HG03064 (cell line): Measurements from ENCODE around the gene APH1B.
"Not testable (repeated sequence)": the region's sequence is repeated elsewhere in the genome, so short reads cannot be mapped to it uniquely, and the experiment has no call there.

Experiments
- ATAC-seq: cut with Tn5 transposase; IDR thresholded peaks from one replicate; pipeline ENCODE4 v1.9.1; 2021; ENCODE audit warnings: low read depth; ENCODE audit not compliant: unreplicated experiment

APH1B gene

DNA sequence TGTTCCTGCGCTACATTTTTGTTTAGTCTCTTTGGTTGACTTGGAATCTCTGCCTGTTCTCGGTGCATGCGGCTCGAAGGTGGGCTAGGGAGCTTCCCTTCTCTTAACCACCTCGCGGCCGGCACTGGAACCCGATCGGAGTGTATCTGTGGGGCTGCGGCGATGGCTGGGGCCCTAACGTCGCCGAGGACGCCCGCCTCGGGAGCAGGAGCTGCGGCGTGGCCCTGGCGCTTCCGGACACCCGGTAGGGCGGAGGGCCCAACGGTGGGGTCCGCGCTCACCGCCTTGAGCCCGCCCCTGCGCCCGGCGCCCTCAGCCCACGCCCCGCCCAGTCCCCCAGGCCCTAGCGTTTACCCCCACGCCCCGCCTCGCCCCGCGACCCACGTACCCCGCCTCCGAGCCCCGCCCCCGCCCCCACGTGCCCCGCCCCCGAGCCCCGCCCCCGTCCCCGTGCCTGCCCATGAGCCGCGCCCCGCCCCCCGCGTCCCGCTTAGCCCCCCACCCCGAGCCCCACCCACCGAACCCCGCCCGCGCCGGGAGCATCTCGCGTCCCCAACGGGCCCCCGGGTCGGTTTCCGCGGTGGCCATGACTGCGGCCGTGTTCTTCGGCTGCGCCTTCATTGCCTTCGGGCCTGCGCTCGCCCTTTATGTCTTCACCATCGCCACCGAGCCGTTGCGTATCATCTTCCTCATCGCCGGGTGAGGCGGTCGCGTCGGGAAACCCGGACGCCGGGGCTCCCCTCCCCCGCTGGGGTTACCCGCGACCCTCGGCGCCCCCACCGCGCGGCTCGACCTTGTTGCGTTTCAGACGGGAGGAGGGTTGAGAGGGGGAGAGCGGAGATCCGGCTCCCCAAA lies at the start of gene APH1B:
TSS of gene APH1B (plus strand) at position 568 of the 855 bp plus-strand sequence. CDS start at position 587, 19 bp downstream.
- ATAC-seq: no peak

DNA sequence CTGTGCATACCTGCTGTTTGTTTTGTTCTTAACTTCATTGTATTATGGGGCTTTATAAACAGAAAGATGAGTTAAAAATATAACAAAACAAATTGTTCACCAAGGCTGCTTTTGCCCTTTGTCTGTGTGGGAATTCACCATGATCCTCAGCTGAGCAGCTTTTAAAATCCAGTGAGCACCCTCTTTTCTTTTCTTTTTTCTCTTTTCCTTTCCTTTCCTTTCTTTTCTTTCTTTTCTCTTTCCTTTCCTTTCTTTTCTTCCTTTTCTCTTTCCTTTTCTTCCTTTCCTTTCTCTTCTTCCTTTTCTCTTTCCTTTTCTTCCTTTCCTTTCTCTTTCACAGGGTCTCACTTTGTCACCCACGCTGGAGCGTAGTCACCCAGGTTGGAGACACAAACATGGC lies 49.7 kb upstream of the APH1B start:
- no peak for ATAC-seq

DNA sequence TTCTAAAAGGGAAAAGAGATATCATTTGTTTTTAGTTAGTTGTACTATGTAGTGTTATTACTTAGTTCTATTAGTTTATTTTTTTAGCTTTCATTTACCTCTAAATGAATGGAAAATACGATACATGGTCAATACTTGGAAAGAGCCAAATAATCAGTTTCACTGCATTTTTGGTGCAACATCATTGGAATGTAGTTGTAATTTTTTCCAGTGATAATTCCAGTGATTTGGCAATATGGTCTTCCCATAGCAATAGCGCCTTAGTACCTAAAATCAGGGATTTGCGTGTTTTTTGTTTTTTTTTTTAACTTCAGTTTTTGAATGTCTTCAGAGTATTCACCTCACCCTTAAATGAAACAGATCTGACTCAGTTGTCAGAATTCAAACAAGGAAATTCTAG lies 46.2 kb upstream of the APH1B start:
- ATAC-seq: no peak

GRCh38 chr15:63231706-63232105 lies 45.7 kb upstream of the APH1B start:
- ATAC-seq: no peak

- no peak for ATAC-seq
These were observed 45.0 kb upstream of the APH1B start for GRCh38 chr15:63232405-63232804.

DNA sequence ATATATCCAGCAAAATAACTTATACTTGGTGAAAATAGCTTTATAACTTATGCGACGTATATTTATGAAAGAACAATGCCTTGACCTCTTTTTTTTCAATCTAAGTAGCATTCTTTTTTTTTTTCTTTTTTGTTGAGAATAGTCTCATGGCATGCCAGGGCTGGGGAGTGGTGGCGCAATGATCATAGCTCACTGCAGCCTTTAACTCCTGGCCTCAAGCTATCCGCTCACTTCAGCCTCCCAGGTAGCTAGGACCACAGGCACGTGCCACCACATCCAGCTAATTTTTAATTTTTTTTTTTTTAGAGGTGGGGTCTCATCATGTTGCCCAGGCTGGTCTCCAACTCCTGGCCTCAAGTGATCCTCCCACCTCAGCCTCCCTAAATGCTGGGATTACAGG lies 44.5 kb upstream of the APH1B start:
- no peak for ATAC-seq

- ATAC-seq: no peak
These were observed 43.6 kb upstream of the APH1B start for GRCh38 chr15:63233667-63234423.

DNA sequence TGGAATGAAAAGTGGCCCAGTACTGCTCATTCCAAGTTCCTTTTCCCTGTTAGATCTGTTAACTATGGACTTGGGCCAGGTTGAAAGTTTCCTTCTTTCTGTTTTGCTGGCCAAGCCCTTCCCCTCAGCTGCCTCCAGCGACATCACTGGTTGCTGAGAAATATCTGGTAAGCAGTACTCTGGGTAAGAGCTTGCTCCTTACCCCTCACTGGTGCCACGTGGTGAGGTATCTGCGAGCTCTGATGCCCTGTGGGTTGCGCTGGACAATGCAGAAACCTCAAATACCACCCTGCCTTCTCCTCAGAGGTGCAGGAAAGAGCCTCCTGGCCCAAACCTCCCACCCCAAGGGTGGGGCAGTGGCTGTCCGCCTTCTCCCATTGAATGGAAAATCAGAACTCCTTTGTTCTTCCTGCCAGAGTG lies 42.9 kb upstream of the APH1B start:
- no peak for ATAC-seq

DNA sequence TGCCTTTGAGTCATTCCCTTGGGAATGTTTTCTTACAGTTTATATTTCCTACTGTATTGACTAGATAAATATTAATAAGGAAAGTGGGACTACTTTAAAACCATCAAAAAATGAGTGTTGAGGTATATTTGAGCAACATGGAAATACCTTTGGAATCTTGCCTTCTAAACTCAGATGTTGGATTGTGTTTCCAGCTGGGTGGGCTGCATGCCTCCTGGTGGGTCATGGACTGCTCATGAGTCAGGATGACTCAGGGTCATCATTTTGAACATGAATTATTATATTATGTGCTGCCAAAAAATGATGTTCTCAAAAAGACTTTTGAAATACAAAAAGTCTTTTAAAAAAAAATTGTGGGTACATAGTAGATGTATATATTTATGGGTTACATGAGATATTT lies 41.1 kb upstream of the APH1B start:
- ATAC-seq: no peak

- not testable (repeated sequence) for ATAC-seq
These were observed 40.3 kb upstream of the APH1B start for GRCh38 chr15:63237086-63237485.

GRCh38 chr15:63238171-63238570 lies 39.2 kb upstream of the APH1B start:
- ATAC-seq: no peak

- ATAC-seq: no peak
These were observed 38.6 kb upstream of the APH1B start for GRCh38 chr15:63238796-63239195.

DNA sequence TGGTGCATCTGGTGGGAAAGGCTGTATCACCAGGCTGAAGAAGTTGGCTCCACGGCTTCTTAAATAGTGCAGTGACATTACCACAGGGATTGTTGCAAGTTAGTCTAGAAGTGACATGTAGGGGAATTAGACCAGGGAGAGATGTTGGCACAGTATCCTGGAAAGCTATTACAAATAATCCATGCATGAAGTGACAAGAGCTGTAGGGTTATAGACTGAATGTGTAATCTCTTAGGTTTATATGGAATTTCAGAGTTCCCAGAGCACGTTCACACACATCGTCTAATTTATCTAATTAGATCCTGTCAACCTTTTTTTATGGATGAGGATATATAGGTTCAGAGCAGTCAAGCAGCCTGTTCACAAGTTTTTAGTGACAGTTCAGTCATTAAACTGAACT lies 37.3 kb upstream of the APH1B start:
- no peak for ATAC-seq

GRCh38 chr15:63241316-63241715 lies 36.1 kb upstream of the APH1B start:
- ATAC-seq: no peak

DNA sequence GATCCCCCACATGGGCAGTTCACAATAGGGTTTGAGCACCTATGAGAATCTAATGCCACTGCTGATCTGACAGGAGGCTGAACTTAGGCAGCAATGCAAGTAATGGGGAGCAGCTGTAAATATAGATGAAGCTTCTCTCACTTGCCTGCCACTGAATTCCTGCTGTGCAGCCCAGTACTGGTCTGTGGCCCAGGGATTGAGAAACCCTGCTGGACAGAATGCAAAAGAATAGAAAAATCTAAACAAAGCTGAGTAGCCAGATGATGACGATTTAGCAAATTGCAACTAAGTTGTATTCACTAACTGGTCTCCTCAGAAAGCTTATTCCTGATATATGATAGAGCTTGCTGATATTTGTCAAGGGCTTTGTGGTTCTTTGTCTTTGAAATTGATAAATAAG lies 34.3 kb upstream of the APH1B start:
- ATAC-seq: no peak

GRCh38 chr15:63243776-63244175 lies 33.6 kb upstream of the APH1B start:
- no peak for ATAC-seq

- no peak for ATAC-seq
These were observed 33.0 kb upstream of the APH1B start for GRCh38 chr15:63244399-63244798.

DNA sequence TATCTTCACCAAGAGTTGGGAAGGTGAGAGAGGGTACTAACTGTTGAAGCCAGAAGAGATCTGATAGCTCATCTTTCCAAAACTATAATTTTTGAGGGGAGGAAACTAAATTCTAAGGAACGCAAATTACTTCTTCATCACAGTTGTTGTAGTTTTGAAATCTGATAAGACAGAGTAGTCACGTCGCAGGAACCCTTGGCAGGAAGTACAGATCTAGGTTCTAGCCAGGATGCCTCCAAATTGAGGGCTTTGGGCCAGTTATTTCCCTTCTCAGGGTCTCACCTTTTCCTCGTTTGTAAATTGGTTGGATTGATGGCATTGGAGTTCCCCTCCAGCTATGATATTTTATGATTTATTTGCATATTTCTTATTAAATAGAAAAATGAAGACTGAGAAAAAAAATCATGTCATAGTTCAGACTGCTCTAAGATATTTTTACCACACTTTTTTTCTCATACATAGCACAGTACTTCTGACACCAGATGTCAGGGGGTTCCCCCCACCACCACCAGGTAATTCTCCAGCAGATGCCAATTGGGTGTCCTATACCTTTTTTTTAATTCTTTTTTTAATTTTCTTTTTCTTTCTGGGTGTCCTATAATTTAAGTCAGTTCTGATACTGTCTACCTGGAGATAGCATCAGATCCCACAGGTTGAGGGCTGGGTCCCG lies 32.3 kb upstream of the APH1B start:
- ATAC-seq: no peak

DNA sequence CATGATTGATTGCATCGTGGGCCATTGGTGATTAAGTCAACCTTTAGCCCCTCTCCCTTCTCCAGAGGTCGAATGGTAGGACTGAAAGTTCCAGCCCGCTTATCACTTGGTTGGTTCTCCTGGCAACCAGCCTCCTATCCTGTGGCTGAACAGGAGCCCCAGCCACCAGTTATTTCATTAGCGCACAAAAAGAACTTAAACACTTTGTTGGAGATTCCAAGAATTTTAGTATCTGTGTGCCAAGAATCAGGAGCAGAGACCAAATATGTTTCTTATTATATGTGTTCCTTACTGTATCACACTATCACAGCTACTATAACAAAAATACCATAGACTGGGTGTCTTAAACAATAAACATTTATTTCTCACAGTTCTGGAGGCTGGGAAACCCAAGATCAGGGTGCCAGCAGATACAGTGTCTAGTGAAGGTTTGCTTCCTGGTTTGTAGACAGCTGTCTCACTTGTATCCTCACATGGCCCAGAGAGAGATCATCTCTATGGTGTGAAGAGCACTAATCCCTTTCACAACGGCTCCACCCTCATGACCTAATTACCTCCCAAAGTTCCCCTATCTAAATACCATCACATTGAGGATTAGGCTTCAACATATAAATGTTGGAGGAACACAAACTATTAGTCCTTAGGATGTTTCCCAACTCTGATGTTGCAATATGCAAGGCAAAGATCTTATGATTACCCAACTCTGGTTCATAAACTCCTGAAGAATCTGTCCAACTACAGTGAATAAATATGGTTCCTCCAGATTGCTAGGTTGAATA lies 30.5 kb upstream of the APH1B start:
- ATAC-seq: no peak

DNA sequence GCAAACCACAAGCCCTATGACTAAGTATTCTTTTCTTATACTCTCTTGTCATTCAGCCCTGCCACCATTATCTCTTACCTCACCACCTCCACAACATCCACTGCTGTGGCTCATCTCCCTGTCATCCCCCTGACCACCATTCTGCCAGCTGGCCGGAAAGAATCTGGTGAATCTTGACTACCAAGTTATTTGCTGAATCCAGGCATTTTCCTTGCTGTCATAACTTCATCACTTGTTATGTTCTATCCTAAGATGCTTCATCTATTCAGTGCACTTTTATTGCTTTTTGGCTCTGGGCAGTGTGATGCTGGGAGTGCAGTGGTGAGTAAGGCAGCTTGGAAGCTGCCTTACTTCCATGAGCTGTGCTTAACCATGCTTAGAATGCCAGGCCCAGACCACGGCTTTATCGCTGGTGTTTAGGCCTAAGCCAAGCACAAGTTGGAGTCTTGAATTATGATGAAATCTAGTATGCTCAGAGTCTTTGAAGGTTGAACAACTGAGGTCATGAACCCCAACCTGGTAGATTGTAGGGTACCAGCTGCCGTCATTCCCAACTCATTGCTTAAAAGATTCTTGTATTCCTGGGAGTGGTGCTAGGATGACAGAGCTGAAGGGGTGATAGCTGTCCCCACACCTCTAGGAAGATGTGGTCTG lies 27.0 kb upstream of the APH1B start:
- ATAC-seq: no peak
